HG02970 (cell line): ENCODE data around the gene PSD4.

ENCODE experiments used
- ATAC-seq: cut with Tn5 transposase; IDR thresholded peaks from one replicate; pipeline ENCODE4 v1.9.1; 2021; ENCODE audit warnings: mild to moderate bottlenecking, moderate library complexity, moderate number of reproducible peaks; ENCODE audit not compliant: unreplicated experiment, low FRiP score

Gene PSD4

GRCh38 chr2:113173542-113174375 lies at the start of gene PSD4:
Gene PSD4, plus strand, starts transcription at chr2:113173971. Its CDS starts 8,486 bp downstream, at chr2:113182457.
- ATAC-seq = peak; percentile 58

- ATAC-seq = no peak
These were observed 49.4 kb upstream of the PSD4 start for GRCh38 chr2:113124181-113124961.

GRCh38 chr2:113124984-113125855 lies 48.6 kb upstream of the PSD4 start:
- ATAC-seq = no peak

- no peak for ATAC-seq
These were observed 46.7 kb upstream of the PSD4 start, which contains the start of gene IL1RN for GRCh38 chr2:113126845-113127645. Gene IL1RN, plus strand, starts transcription at chr2:113127598. Its CDS starts 27 bp downstream, at chr2:113127625.

- no peak for ATAC-seq
These were observed 45.9 kb upstream of the PSD4 start for GRCh38 chr2:113127646-113128570.

- ATAC-seq = no peak
These were observed 44.2 kb upstream of the PSD4 start for GRCh38 chr2:113129519-113130078.

- ATAC-seq = no peak
These were observed 42.2 kb upstream of the PSD4 start for GRCh38 chr2:113131352-113132185.

- no peak for ATAC-seq
These were observed 41.3 kb upstream of the PSD4 start for GRCh38 chr2:113132414-113133021.

- no peak for ATAC-seq
These were observed 39.8 kb upstream of the PSD4 start for GRCh38 chr2:113133704-113134598.

GRCh38 chr2:113134717-113135116 lies 39.1 kb upstream of the PSD4 start:
- ATAC-seq = no peak

GRCh38 chr2:113135317-113135716 lies 38.5 kb upstream of the PSD4 start:
- no peak for ATAC-seq

- ATAC-seq = no peak
These were observed 36.7 kb upstream of the PSD4 start for GRCh38 chr2:113136828-113137775.

- ATAC-seq = no peak
These were observed 35.9 kb upstream of the PSD4 start for GRCh38 chr2:113137827-113138226.

GRCh38 chr2:113138428-113139322 lies 35.1 kb upstream of the PSD4 start:
- no peak for ATAC-seq
